Activated CD8-positive, alpha-beta memory T cell treated with anti-CD3 and anti-CD28 coated beads for 48 hours (primary cell): ENCODE data around the gene CKB.

Experiments
- DNase-seq, 3 experiments: peaks; one replicate each; pipeline ENCODE4 v3.0.0-alpha.2; 2020; ENCODE audit warnings: low read depth in 2 of 3, low spot score in 2 of 3

CKB gene

DNA sequence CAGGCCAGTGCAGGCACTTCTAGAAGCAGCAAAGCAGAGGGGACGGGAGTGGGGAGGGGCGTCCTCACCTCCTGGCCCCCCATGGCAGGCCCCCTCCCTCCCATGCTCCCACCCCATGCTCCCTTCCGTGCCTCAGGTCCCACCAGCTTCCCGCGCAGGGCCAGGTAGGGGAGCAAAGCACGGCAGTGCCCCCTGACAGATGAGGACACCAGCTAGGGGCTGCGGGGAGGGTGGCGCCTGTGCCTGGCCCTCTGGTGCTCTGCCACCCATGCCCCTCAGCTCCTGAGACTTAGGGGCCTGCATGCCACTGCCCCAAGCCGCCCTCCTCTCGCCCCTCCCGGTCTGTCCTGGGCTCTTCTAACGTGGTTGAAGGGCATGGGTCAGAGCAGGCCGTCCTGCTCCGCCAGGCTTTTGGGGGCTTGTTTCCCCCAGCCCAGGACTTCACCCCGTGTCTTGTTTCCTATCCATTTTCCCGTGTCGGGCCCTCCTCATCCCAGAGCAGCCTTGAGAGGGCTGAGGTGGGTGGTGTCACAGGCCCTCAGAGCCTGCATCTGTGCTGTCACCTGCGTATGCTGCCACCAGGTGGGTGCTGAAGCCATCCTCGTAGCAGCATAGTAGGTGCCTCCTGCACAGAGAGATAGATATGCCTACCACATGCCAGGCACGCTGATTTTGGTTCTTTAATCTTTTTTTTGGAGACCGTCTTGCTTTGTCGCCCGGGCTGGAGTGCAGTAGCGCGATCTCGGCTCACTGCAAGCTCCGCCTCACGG lies 16.6 kb upstream of the CKB start:
- no peak for DNase-seq

DNA sequence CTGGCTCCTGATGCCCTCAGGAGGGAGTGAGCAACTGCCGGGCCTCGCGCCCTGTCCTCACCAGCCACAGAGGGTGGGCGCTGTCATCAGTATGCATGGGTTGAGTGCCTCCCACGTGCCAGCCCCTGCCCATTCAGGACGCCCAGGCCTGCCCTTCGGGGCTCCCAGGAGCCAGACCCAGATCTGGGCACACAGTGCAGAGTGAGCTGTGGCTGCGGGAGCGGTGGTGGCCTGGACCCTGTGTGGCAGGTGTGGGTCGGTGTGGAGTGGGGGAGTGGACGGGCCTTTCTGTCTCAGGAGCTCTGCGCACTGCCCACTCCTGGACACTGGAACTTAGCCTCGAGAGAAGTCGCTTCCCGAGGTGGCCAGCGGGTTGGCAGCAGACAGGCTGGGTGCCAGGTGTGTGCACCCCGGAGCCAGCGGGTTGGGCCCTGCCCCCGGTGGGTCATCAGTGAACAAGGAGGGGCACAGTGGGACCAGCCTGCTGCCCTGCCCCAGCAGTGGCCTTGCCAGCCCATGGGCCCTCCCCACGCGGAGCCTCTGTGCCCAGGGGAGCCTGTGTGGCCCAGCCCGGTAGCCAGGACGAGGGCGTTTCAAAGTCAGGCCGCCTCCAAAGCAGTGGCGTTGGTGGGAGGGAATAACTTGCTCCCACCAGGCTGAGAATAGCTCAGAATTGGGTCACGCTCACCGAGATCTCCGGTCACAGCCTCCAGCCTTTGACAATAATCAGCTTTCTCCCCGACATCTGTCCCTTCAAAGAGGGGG lies 15.8 kb upstream of the CKB start:
- no peak for DNase-seq

DNA sequence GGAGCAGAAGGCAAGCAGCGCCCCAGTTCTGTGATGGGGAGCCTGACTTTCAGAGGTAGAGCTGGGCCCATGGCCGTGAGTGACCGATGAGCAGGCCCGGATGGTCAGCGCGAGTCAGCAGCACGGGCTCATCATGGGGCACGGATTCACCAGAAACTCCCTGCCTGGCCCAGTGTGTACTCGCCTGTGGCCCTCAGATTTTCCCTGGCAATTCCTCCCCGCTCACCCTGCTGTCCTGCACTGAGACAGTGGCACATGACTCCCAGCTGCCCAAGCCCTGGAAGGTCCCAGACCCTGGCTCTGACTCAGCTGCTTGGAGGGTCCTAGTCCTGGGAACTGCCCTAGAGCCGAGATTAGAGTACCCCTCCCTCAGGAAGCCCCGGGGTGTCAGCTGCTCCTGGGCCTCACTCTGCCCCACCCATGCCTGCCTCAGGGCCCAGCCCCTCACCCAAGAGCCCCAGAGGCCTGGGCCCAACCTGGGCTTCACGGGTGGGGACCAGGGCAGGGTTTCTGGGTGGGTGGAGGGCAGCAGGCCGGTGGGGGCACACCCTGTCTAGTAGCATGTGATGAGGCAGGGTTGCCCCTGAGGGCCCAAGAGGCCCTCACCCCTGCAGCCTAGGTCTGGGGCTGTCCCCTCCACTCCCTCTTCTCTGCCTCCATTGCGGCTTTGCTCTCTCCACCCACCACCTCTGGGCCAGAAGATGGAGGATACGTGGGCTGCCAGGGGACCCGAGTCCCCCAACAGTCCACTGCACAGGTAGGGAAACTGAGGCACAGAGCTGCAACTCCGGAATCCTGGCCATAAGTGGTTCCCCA lies 14.8 kb upstream of the CKB start:
- DNase-seq: no peak

DNA sequence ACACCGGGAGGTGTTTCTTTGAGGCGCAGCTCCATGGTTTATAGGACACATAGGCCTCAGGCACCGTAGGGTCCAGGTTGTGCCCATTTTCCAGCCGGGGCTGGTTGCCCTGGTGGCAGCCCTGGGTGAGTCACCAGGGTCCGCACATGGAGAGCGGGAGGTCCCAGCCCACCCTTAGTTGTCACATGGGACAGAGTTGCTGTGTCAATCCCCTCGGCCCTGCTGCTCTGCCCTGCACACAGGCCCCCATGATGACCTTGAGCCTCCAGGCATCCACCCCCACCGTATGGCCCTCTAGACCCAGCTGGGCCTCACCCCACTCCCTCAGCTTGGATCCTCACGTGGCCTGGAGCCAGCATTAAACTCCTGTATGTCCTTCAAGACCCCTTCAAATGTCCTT lies 14.1 kb upstream of the CKB start:
- no peak for DNase-seq

DNA sequence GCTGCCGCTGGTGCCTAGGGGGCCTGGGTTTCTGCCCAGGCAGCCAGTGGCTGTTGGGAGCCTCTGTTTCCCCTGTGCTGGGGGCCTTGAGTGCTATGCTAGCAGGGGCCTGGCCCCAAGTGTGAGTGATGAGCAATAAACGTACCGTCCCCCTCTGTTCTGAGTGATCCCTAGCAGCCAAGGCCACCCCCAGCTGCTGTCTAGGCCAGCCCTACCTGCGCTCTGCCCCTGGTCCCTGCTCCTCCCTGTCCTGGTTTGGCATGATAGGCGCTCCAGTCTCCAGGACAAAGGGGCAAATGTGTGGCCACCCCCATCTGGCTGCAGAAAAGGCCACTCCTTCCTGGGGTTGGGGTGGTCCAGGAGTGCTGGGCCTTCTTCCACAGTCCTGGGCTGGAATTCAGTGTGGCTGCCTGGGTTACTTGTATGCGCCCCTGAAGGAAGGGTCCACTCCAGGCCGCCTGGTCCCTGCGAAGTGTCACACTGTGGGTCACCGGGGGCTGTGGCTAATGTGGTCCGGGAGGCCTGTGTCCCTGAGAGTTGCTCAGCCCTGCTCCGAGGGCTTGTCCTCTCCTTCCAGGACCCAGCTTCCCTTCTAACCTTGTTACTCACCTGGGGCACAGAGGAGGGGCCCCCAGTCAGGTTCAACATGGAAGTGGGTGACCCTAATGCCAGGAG lies 13.4 kb upstream of the CKB start:
- no peak for DNase-seq

DNA sequence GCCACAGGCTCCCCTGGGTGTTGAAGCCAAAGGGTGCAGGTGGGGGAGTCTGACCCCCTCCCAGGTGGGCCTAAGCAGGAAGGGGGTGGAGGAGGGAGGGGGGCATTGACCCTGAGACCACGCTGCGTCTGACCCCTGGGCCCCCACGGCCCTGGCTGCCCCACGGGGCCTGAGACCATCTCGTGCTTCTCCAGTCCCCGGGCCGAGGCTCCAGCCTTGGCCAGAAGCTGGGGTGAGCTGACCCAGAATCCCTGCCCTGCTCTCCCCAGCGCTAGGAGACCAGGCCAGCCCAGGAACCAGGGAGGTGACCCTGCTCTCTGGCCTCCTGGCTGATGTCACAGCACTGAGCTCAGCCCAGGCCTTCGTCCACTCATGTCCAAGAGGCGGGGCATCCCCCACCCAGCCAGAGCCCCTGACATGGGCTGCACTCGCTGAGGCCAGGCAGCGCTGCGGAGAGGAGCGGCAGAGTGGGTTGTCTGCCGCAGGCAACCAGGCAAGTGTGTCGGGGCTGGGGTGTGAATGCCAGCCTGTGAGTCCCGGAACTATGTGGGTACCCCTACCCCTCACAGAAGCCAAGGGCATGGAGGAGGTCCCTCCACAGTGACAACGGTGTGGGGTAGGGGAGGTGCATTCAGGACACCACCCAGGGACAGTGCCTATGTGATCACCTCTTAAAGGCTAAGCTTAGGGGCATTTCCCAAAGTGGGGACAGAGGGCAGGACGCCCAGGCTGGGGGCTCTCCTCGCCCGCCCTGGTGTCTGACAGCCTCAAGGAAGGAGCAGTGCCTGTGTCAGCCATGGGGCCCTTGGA lies 12.7 kb upstream of the CKB start:
- DNase-seq: no peak

DNA sequence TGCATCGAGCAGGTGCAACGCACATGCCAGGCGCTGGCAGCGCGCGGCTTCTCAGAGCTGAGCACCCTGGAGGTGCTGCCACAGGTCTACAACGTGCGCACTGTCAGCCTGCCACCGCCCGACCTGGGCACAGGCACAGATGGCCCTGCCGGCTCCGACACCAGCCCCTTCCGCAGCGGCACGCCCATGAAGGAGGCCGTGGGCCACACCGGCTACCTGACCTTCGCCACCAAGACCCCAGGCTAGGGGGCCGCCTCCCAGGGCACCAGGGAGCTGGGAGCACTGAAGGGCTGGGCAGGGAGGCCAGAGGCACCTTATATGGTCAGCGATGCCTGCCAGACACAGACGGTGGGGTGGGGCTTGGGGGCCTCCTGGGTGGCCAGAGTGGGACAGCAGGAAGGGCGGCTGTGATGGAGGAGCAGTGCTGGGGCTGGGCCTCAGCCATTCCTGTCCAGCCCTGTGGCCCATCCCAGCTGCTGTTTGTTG lies 12.0 kb upstream of the CKB start:
- DNase-seq: no peak

DNA sequence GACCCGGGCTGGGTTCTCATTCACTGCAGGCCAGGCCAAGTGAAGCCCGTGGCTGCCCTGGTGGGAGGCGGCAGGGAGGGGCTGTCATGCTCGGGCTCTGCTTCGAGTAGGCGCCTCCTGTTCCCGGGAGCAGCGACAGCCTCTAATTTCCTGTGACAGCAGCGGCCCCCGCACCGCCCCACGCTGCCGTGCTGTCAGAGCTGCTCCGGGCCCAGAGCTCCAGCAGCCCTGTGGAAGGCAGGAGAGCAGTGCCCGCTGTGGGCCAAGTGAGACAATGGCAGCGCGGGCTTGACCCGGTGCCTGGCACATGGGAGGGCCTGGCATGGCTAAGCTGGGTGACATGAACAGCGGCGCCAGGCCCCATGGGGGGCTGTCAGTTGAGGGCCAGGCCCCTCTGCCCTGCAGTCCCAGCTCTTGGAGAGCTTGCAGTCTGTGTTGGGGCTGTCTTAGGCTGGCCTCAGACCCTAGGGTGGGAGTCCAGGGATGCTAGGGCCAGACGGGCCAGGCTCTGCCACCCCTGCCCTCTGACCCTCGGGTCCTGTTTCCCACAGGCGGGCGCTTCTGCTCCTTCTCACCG lies 11.5 kb upstream of the CKB start:
- no peak for DNase-seq

DNA sequence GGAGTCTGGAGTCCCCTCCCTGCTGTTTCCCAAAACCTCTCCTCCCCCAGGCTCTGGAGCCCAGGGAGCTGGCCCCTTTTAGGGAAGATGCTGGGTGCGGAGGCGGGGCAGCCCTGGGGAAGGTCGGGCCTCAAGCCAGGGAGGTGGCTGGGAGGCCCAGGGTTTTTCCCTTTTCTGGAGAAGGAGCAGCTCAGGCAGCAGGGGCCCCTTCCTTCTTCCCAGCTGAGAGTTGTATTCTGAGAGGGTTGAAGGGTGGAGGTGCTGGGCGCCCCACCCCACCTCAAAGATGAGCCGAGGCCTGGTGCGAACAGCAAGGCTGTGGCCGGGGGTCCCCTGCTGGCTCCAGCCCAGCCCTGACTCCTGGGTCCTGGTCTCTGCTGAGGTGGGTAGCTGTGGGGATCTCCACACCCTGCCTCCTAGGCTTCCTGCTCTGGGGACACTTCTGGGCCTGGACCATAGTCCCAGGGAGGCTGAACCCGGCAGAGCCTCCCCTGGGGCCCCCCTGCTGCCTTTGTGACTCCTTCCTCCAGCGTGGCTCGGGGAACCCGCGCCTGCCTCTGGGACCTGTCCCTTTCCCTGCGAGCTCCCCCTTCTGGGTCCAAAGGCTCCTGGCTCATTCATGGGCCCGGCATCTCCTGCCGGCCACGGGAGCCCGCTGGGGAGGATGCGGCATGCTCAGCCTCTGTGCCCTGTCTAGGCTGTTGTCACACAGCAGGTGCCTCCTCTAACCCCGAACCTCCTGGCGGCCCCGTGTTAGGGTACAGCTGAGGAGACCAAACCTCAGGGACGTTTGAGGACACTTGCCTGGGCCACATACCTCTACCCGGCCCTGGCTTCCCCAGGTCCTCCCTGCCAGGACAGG lies 10.7 kb upstream of the CKB start:
- no peak for DNase-seq

DNA sequence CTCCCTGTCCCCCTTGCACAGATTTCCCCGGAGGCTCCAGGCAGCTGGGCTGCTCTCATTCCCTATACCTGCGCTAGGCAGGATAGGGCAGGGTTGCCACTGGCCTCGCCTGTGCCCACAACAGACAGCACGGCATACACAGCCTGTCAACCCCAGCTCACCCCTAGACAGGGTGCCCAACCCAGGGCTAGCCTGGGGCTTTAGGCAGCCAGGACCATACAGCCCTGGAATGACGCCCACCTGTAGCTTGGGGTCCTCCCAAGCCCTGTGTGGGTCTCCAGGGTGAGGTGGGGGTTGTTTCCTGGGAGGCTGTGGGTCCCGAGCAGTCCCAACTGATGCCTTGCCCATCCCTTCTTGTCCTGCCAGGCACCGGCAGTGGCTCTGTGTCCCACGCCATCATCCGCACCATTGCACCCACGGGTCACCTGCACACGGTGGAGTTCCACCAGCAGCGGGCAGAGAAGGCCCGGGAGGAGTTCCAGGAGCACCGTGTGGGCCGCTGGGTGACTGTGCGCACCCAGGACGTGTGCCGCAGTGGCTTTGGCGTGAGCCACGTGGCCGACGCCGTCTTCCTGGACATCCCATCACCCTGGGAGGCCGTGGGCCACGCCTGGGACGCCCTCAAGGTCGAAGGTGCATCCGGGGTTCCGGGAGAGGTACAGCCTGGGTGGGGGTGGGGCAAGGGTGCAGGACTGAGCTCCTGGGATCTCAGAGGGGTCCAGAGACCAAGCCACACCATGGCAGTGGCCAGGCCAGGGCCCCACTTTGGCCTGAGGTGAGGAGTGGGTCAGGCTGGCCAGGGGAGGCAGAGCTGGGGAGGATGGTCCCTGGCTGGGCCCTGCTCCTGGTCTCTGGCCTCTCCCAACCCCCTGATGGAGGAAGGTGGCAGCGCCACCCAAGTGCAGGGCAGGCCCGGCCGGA lies 9.8 kb upstream of the CKB start:
- no peak for DNase-seq

DNA sequence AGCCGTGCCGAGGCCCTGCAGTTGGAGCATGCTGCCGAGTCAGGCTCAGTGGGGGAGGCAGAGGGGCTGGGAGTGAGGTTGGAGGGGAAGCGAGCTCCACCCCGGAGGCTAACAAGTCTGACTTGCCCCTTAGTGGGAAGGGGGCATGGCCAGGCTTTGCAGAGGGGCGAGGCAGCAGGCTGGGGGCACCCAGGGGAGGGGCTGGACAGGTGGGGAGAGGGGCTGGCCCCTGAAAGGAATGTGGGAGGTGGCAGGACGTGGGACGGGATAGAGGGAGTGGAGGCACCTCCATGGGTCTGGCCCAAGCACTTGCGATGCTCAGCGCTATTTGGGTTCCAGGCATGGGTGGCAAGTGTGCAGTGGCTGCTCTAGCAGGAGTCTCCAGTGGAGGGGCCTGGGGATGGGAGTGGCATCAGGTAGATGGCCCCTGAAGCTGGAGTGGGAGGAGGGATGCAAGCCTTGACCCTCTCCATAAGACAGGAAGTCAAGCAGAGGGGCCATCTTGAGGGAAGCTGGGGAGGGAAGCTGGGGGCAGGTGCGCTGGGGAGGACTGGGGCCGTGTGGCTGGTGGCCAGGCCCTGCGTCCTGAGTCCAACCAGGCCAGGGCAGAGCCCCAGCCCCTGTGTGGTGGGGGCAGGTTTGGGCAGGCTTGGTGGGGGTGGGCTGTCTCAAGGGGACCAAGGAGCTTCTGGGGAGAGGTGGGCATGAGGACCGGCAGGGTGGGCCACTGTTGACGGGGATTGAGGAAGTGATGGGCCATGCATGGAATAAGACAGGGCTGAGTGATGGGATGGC lies 9.0 kb upstream of the CKB start:
- DNase-seq: no peak

DNA sequence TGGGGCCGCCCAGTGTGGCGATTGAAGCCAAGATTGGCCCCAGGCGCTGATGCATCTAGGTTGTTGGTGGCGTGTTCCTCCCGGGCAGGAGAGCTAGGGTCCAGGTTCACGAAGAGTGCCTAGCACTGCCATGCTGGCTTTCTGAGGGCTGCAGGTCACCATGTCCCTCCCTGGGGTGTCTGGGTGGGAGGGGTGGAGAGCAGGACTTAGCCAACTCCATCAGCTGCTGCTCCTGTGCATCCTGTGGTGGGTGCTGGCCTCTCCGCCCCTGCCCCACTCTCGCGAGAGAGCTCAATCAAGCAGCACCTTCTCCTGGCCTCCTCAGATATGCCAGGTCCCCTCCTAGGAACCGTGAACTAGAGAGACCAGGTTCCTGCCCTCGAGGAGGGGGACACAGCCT lies 8.2 kb upstream of the CKB start:
- no peak for DNase-seq

DNA sequence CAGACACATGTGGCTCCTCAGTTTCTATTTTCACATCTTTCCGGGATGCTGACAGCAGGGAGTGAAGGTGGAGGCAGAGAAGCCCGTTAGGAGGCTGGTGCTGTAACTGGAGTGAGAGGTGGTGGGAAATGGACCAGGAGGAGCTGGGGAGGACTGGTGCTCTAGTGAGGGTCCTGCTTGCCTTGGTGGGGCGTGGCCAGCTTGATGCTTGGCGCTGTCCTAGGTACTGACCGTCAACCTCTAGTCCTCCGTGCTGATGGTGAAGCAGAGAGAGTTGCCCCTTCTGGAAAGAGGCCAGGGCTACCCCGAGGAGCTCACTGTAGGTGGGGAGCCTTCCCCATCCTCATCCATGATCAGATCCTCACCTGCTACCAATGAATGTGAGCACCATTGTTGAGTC lies 7.8 kb upstream of the CKB start:
- DNase-seq: no peak

DNA sequence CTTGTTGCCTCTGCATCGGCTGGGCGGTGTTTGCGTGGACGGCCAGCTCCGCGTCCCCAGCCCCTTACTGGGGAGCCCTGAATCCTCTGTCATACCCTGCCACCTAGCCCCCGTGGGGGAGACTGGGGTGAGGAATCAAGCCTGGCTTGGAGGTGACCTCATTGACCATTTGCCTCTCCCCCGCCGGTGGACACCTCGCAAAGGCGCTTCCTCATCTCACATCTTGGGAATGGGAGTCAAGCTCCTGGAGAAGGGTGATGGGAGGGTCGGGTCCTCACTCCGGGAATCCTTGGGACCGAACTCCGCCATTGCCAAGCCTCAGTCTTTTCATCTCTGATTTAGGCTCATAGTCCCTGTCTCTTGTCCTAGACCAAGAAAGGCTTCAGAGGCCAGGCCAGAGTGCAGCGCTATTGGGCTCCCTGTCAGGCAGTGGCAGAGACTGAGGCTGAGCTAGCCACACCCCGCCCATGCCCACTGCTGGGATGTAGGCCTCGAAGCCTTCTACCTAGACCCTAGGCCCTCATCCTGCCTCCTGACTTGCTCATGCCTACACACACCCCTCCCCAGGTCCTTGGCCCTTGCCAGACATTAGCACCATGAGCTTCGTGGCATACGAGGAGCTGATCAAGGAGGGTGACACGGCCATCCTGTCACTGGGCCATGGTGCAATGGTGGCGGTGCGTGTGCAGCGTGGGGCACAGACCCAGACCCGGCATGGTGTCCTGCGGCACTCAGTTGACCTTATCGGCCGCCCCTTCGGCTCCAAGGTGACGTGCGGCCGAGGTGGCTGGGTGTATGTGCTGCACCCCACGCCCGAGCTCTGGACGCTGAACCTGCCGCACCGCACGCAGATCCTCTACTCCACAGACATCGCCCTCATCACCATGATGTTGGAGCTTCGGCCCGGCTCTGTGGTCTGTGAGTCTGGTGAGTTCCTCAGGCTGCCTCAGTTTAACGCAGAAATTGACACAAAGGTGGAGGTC lies 7.0 kb upstream of the CKB start:
- DNase-seq: no peak

DNA sequence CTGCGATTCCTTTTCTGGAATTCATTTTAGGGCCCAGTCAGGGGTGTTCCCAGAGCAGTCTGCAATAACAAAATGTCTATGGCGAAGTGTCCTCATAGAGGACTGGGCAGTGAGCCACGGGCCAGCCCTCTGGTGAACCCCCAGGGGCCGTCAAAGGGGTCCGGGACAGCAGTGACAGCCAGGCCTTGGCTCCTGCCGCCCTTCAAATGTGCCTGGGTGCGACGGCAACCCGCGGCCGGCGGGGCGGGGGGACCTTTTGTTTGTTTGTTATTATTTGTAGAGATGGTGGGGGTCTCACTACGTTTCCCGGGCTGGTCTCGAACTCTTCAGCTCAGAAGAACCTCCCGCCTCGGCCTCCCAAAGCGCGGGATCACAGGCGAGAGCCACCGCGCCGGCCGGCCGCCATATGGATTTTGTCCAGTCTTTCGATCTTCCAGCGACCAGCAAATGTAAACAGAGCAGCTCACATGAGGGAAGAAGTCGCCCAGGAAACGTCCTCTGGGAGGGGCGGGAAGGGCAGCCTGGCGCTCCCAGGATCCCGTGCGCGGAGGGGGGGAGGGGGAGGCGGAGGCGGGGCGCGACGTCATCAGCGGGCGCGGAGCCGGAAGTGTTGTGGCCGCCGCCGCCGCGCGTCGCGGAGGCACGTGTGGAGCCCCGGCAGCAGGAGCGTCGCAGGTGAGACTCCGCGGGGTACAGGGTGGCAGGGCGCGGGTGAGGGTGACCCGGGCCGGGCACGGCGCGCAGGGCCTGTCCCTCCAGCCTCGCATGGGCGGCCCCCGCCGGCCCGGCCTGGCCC lies 6.2 kb upstream of the CKB start, which contains the start of gene TRMT61A:
Gene TRMT61A (plus strand): TSS at position 610 of the 796 bp plus-strand sequence. CDS start 783 bp downstream, outside the sequence.
- peak; percentile 50 to 67 (median 63) for DNase-seq
